PC-9 (cell line): ENCODE data around the gene ITGA2. TPM values are rescaled to one million over a fixed set of nuclear protein-coding genes. Genes with fewer than 3 reads are reported as not detected.

ENCODE experiments used
- BruUV-seq: library from RNA; stranded (reverse); fragments of 400-500 nt; replicated peaks from 2 replicates; lab custom pipeline; 2021; lab: Mats Ljungman, UMichigan
- CTCF ChIA-PET: fragments of 300-600 bp; sonication (Branson Sonifier 250); formaldehyde crosslinking; loops from one replicate; lab custom pipeline; 2022; ENCODE audit warnings: antibody characterized with exemption; lab: Charles Lee
- POLR2A ChIA-PET: fragments of 300-600 bp; sonication (Branson Sonifier 250); formaldehyde crosslinking; loops from one replicate; lab custom pipeline; 2022; ENCODE audit warnings: antibody characterized with exemption; ENCODE audit not compliant: unreplicated experiment; lab: Charles Lee
- DNase-seq, 2 experiments: peaks; one replicate each; pipeline versions ENCODE4 v3.0.0 to v3.0.0-alpha.2; 2015 to 2022; ENCODE audit warnings: mixed read lengths in 1 of 2
- H2AFZ ChIP-seq: fragments of 200-600 bp; sonication (generic); 2 replicates; pipeline ENCODE4 v1.8.1; 2017; ENCODE audit warnings: antibody characterized with exemption
- H3F3A ChIP-seq: fragments of 200-600 bp; sonication (generic); 2 replicates; pipeline ENCODE4 v1.8.1; 2017; ENCODE audit warnings: antibody characterized with exemption, mild to moderate bottlenecking, low read depth; ENCODE audit not compliant: insufficient read depth
- H3K27ac ChIP-seq: fragments of 200-600 bp; sonication (generic); 2 replicates; pipeline ENCODE4 v1.6.1; 2016; ENCODE audit warnings: mixed run types
- H3K27me3 ChIP-seq: fragments of 200-600 bp; sonication (generic); 2 replicates; pipeline ENCODE4 v1.6.1; 2016; ENCODE audit warnings: low read depth, mixed run types; ENCODE audit not compliant: insufficient read depth
- H3K36me3 ChIP-seq: fragments of 200-600 bp; sonication (generic); 2 replicates; pipeline ENCODE4 v1.6.1; 2016; ENCODE audit warnings: low read depth, mixed run types
- H3K4me1 ChIP-seq: fragments of 200-600 bp; sonication (generic); replicated peaks from 2 replicates; pipeline ENCODE4 v1.6.1; 2016; ENCODE audit warnings: mixed run types; ENCODE audit not compliant: insufficient read depth
- H3K4me2 ChIP-seq: fragments of 200-600 bp; sonication (generic); 2 replicates; pipeline ENCODE4 v1.6.1; 2017; ENCODE audit warnings: mixed run types
- H3K4me3 ChIP-seq: fragments of 200-600 bp; sonication (generic); 2 replicates; pipeline ENCODE4 v1.6.1; 2016; ENCODE audit warnings: mixed run types
- H3K79me2 ChIP-seq: fragments of 200-600 bp; sonication (generic); 2 replicates; pipeline ENCODE4 v1.6.1; 2017; ENCODE audit warnings: low read depth, mixed run types
- H3K9me2 ChIP-seq: fragments of 200-600 bp; sonication (generic); 2 replicates; pipeline ENCODE4 v1.8.1; 2017; ENCODE audit warnings: mild to moderate bottlenecking; ENCODE audit not compliant: insufficient read depth
- H3K9me3 ChIP-seq: fragments of 200-600 bp; sonication (generic); 2 replicates; pipeline ENCODE4 v1.8.1; 2016; ENCODE audit warnings: low read depth; ENCODE audit not compliant: insufficient read depth
- H4K20me1 ChIP-seq: fragments of 200-600 bp; sonication (generic); 2 replicates; pipeline ENCODE4 v1.8.1; 2017; ENCODE audit not compliant: insufficient read depth
- CTCF ChIP-seq: fragments of 200-600 bp; sonication (generic); conservative IDR thresholded peaks from 2 replicates; pipeline ENCODE4 v1.6.1; 2017; ENCODE audit warnings: mixed run types, antibody characterized with exemption, mild to moderate bottlenecking, moderate library complexity
- EZH2 ChIP-seq: fragments of 200-600 bp; sonication (generic); IDR thresholded peaks from 2 replicates; pipeline ENCODE4 v1.8.0; 2017; ENCODE audit warnings: antibody characterized with exemption, low read depth
- intact Hi-C: fragments of 100-400 bp; cut with micrococcal nuclease; formaldehyde crosslinking; loops from one replicate; pipeline ENCODE4 v1.10.0; 2022; ENCODE audit not compliant: unreplicated experiment
- total RNA-seq: library from RNA; stranded (reverse); gene quantifications from 2 replicates; pipeline ENCODE4 v1.2.3, GENCODE V29; 2021

Gene ITGA2
- total RNA-seq, 1 experiment from 2014 or later, result 35.8 TPM

GRCh38 chr5:52989781-52990527 is 802 bp downstream of the ITGA2 start:
- Histone ChIP-seq H3K27me3 (no peaks in the 10 kb centered on the region), H3K36me3 (peaks cover 27% of the 10 kb centered on the region), H3K4me2 (peak overlapping the region; percentile 86), H3K27ac (peak overlapping the region; percentile 95), H3K79me2 (peaks cover 57% of the 10 kb centered on the region), H2AFZ (peak overlapping the region; percentile 76), H4K20me1 (no peaks in the 10 kb centered on the region), H3K9me3 (no peaks in the 10 kb centered on the region), H3K4me3 (peak overlapping the region; percentile 91), H3K9me2 (no peaks in the 10 kb centered on the region), H3F3A (peaks cover 33% of the 10 kb centered on the region), H3K4me1 (peaks cover 75% of the 10 kb centered on the region)
- no TSS peak for BruUV-seq
- ChIA-PET CTCF (interaction anchor here (0.6 to 2.1 kb wide), 4 partner anchors 41 to 1721 kb away, joined by 3 to 16 read pairs (median 8); no protein-coding TSS in a partner anchor), POLR2A (interaction anchor here (0.6 to 1.2 kb wide), 5 partner anchors 41 to 183 kb away, joined by 3 to 16 read pairs (median 3); partner anchors contain the start of gene MOCS2)
- DNase-seq, result peak in 1 of 2 experiments; percentile 25
- intact Hi-C loops, result loop anchor here (2.0 to 5.0 kb wide), 3 partner anchors 41 to 372 kb away; partner anchors contain the start of genes ITGA1 and PELO
- TF ChIP-seq EZH2 (no peak), CTCF (peak; percentile 40)

GRCh38 chr5:52990528-52990925 is 1.4 kb downstream of the ITGA2 start:
- Histone ChIP-seq H4K20me1 (no peaks in the 10 kb centered on the region), H3K9me3 (no peaks in the 10 kb centered on the region), H3K36me3 (peaks cover 33% of the 10 kb centered on the region), H3K4me1 (peaks cover 72% of the 10 kb centered on the region), H2AFZ (peak overlapping the region; percentile 76), H3K27ac (peak overlapping the region; percentile 95), H3K79me2 (peaks cover 63% of the 10 kb centered on the region), H3K9me2 (no peaks in the 10 kb centered on the region), H3K4me3 (peak overlapping the region; percentile 91), H3K27me3 (no peaks in the 10 kb centered on the region), H3F3A (peaks cover 33% of the 10 kb centered on the region), H3K4me2 (peak overlapping the region; percentile 86)
- ChIA-PET POLR2A (interaction anchor here (0.6 to 1.1 kb wide), 2 partner anchors 42 to 119 kb away, joined by 3 to 16 read pairs; partner anchors contain the start of gene MOCS2), CTCF (interaction anchor here (0.6 to 2.1 kb wide), 2 partner anchors 42 to 1721 kb away, joined by 12 to 16 read pairs; no protein-coding TSS in a partner anchor)
- DNase-seq, result no peak
- no peak for TF ChIP-seq EZH2
- TF ChIP-seq CTCF, result no peak
- BruUV-seq, result no TSS peak
- intact Hi-C loops, result no loop called here

GRCh38 chr5:52993367-52993766 is 4.2 kb downstream of the ITGA2 start:
- H3F3A ChIP-seq, result peaks cover 28% of the 10 kb centered on the region
- H3K4me1 ChIP-seq, result peaks cover 57% of the 10 kb centered on the region
- no peak overlapping the region for H3K27ac ChIP-seq
- no TSS peak for BruUV-seq
- intact Hi-C loops, result no loop called here
- H3K27me3 ChIP-seq, result no peaks in the 10 kb centered on the region
- TF ChIP-seq EZH2, result no peak
- no peak for TF ChIP-seq CTCF
- peaks cover 91% of the 10 kb centered on the region for H3K79me2 ChIP-seq
- no peaks in the 10 kb centered on the region for H4K20me1 ChIP-seq
- H3K9me2 ChIP-seq, result no peaks in the 10 kb centered on the region
- H3K4me2 ChIP-seq, result peak overlapping the region; percentile 86; the same call in 1 of the 2 replicates
- CTCF ChIA-PET, result interaction anchor here (0.6 kb wide), 1 partner anchor 46 kb away, joined by 4 read pairs; no protein-coding TSS in a partner anchor
- no peak for DNase-seq
- no peak overlapping the region; the same call in 1 of the 2 replicates for H3K4me3 ChIP-seq
- H3K36me3 ChIP-seq, result peaks cover 44% of the 10 kb centered on the region
- H3K9me3 ChIP-seq, result no peaks in the 10 kb centered on the region
- POLR2A ChIA-PET, result no interaction called here
- no peak overlapping the region for H2AFZ ChIP-seq
